HepG2 (cell line): ENCODE measurements around the gene PIGL. TPM values are rescaled to one million over a fixed set of nuclear protein-coding genes. Genes with fewer than 3 reads are reported as not detected.
A peak's percentile ranks its signal among the peaks of the same experiment; 100 is the strongest.

Source experiments
- CENPT ChIP-seq: sonication (generic); formaldehyde crosslinking; IDR thresholded peaks from 2 replicates; pipeline ENCODE4 v1.8.0; 2022; ENCODE audit warnings: low read depth, mild to moderate bottlenecking, moderate library complexity, missing genetic modification reagents
- GLI4 ChIP-seq: sonication (generic); formaldehyde crosslinking; IDR thresholded peaks from 2 replicates; pipeline ENCODE4 v1.5.1; 2020; ENCODE audit warnings: missing genetic modification reagents, mild to moderate bottlenecking, moderate library complexity, borderline replicate concordance
- HDAC6 ChIP-seq: fragments of 200-600 bp; sonication (generic); IDR thresholded peaks from 2 replicates; pipeline ENCODE4 v1.7.0; 2017; ENCODE audit warnings: mild to moderate bottlenecking, antibody characterized with exemption, low read length, low read depth
- ISX ChIP-seq: sonication (generic); formaldehyde crosslinking; conservative IDR thresholded peaks from 2 replicates; pipeline ENCODE4 v1.5.0; 2020; ENCODE audit warnings: missing genetic modification reagents
- JUND ChIP-seq: sonication (generic); formaldehyde crosslinking; IDR thresholded peaks from 2 replicates; pipeline ENCODE4 v1.8.0; 2022; ENCODE audit warnings: mild to moderate bottlenecking, missing genetic modification reagents
- LRRFIP1 ChIP-seq: sonication (generic); formaldehyde crosslinking; conservative IDR thresholded peaks from 2 replicates; pipeline ENCODE4 v1.4.0; 2020; ENCODE audit warnings: missing genetic modification reagents
- MZF1 ChIP-seq: sonication (generic); formaldehyde crosslinking; IDR thresholded peaks from 2 replicates; pipeline ENCODE4 v1.8.1; 2023; ENCODE audit warnings: mild to moderate bottlenecking, missing genetic modification reagents, borderline replicate concordance
- NFE2 ChIP-seq: sonication (generic); formaldehyde crosslinking; IDR thresholded peaks from 2 replicates; pipeline ENCODE4 v1.4.0; 2020; ENCODE audit warnings: missing genetic modification reagents
- PRMT3 ChIP-seq: sonication (generic); formaldehyde crosslinking; IDR thresholded peaks from 2 replicates; pipeline ENCODE4 v1.8.1; 2022; ENCODE audit warnings: low read depth, mild to moderate bottlenecking, moderate library complexity, missing genetic modification reagents, borderline replicate concordance
- RBAK ChIP-seq: sonication (generic); formaldehyde crosslinking; IDR thresholded peaks from 2 replicates; pipeline ENCODE4 v1.5.1; 2020; ENCODE audit warnings: mild to moderate bottlenecking, missing genetic modification reagents
- RFX5 ChIP-seq: IDR thresholded peaks from 2 replicates; pipeline ENCODE4 v1.6.1; 2011; ENCODE audit warnings: low read depth, low read length, improper control_type of control experiment
- SALL2 ChIP-seq: sonication (generic); formaldehyde crosslinking; IDR thresholded peaks from 2 replicates; pipeline ENCODE4 v1.8.1; 2023; ENCODE audit warnings: mild to moderate bottlenecking, missing genetic modification reagents, inconsistent platforms
- XBP1 ChIP-seq: sonication (generic); formaldehyde crosslinking; IDR thresholded peaks from 2 replicates; pipeline ENCODE4 v1.5.0; 2020; ENCODE audit warnings: missing genetic modification reagents
- ZBTB33 ChIP-seq: sonication (generic); formaldehyde crosslinking; IDR thresholded peaks from 2 replicates; pipeline ENCODE4 v1.4.0; 2020; ENCODE audit warnings: missing genetic modification reagents
- ZFP1 ChIP-seq: IDR thresholded peaks from 2 replicates; pipeline ENCODE4 v1.6.1; 2016
- ZNF18 ChIP-seq: sonication (generic); formaldehyde crosslinking; IDR thresholded peaks from 2 replicates; pipeline ENCODE4 v1.8.0; 2022; ENCODE audit warnings: mild to moderate bottlenecking, missing genetic modification reagents; ENCODE audit not compliant: insufficient replicate concordance
- ZNF33B ChIP-seq: sonication (generic); formaldehyde crosslinking; IDR thresholded peaks from 2 replicates; pipeline ENCODE4 v1.5.1; 2020; ENCODE audit warnings: mild to moderate bottlenecking, missing genetic modification reagents
- ZNF530 ChIP-seq: sonication (generic); formaldehyde crosslinking; IDR thresholded peaks from 2 replicates; pipeline ENCODE4 v1.5.0; 2020; ENCODE audit warnings: low read depth, mild to moderate bottlenecking, missing genetic modification reagents
- ZNF570 ChIP-seq: sonication (generic); formaldehyde crosslinking; IDR thresholded peaks from 2 replicates; pipeline ENCODE4 v1.4.0; 2020; ENCODE audit warnings: mild to moderate bottlenecking, missing genetic modification reagents, borderline replicate concordance
- ZNF709 ChIP-seq: sonication (generic); formaldehyde crosslinking; IDR thresholded peaks from 2 replicates; pipeline ENCODE4 v1.5.0; 2020; ENCODE audit warnings: mild to moderate bottlenecking, missing genetic modification reagents
- ZNF768 ChIP-seq: sonication (generic); formaldehyde crosslinking; IDR thresholded peaks from 2 replicates; pipeline ENCODE4 v1.4.0; 2020; ENCODE audit warnings: missing genetic modification reagents
- ZNF883 ChIP-seq: sonication (generic); formaldehyde crosslinking; IDR thresholded peaks from 2 replicates; pipeline ENCODE4 v1.5.1; 2020; ENCODE audit warnings: mild to moderate bottlenecking, missing genetic modification reagents; ENCODE audit errors: not compliant biosample characterization
- ZSCAN22 ChIP-seq: sonication (generic); formaldehyde crosslinking; IDR thresholded peaks from 2 replicates; pipeline ENCODE4 v1.4.0; 2020; ENCODE audit warnings: mild to moderate bottlenecking, missing genetic modification reagents
- polyA plus RNA-seq, 8 experiments: library from polyadenylated mRNA; depleted of rRNA in 3 of 8; stranded (reverse) in 7 of 8; unstranded in 1 of 8; fragments of >200 nt; fragmentation: Illumina TruSeq in 4 of 8; extraction: Trizol in 4 of 8; gene quantifications; 2 replicates each; pipeline versions ENCODE4 v1.2.1 to v1.2.3, GENCODE V29; 2011 to 2016; ENCODE audit warnings: low read depth in 4 of 8, missing spikeins in 1 of 8, mixed read lengths in 1 of 8; ENCODE audit not compliant: insufficient read depth in 1 of 8
- total RNA-seq, 5 experiments: library from RNA; depleted of rRNA; stranded (reverse); fragments of >200 nt; fragmentation: Illumina TruSeq; extraction: Trizol; gene quantifications; 2 replicates each; pipeline ENCODE4 v1.2.3, GENCODE V29; 2016; ENCODE audit warnings: low read depth in 1 of 5

Gene PIGL
- total and polyA plus RNA-seq, 2 of the 13 experiments (the other 11 are each of a cell fraction or from before 2014, with no cell fraction given), result 28.5 to 63.8 TPM

GRCh38 chr17:16286009-16286946 is 69.3 kb downstream of the PIGL start (continued):
- no peak for TF ChIP-seq LRRFIP1 (CRISPR knock-in tag)
- TF ChIP-seq ZNF883 (CRISPR knock-in tag), result no peak
- TF ChIP-seq ZNF570 (CRISPR knock-in tag), result no peak
- TF ChIP-seq GLI4 (CRISPR knock-in tag), result no peak
- no peak for TF ChIP-seq HDAC6
- no peak for TF ChIP-seq ISX (CRISPR knock-in tag)
- peak; percentile 64; the same call in 1 of the 2 replicates for TF ChIP-seq ZFP1 (CRISPR knock-in tag)
- TF ChIP-seq PRMT3 (CRISPR knock-in tag), result no peak
- TF ChIP-seq ZNF33B (CRISPR knock-in tag), result 0 out of 2 replicates have a peak, but pooled peaks have one; percentile 54
- TF ChIP-seq MZF1 (CRISPR knock-in tag), result no peak
- peak; percentile 65 for TF ChIP-seq ZBTB33 (CRISPR knock-in tag)
- TF ChIP-seq CENPT (CRISPR knock-in tag), result no peak
- TF ChIP-seq RFX5, result no peak
- no peak for TF ChIP-seq XBP1 (CRISPR knock-in tag)
- peak; percentile 74; the same call in 1 of the 2 replicates for TF ChIP-seq ZSCAN22 (CRISPR knock-in tag)
- peak; percentile 77; the same call in 1 of the 2 replicates for TF ChIP-seq JUND (CRISPR knock-in tag)
- TF ChIP-seq ZNF768 (CRISPR knock-in tag), result peak; percentile 42; the same call in 1 of the 2 replicates
- TF ChIP-seq ZNF18 (CRISPR knock-in tag), result peak; percentile 98
- TF ChIP-seq RBAK (CRISPR knock-in tag), result no peak
- TF ChIP-seq NFE2, result no peak
- no peak; the same call in 1 of the 2 replicates for TF ChIP-seq ZNF709 (CRISPR knock-in tag)
- TF ChIP-seq SALL2 (CRISPR knock-in tag), result peak; percentile 84
- TF ChIP-seq ZNF530 (CRISPR knock-in tag), result no peak
